Bronchial epithelial cell (primary cell): ENCODE data around the gene SLC33A1. TPM values are rescaled to one million over a fixed set of nuclear protein-coding genes. Genes with fewer than 3 reads are reported as not detected.

ENCODE experiments used
- DNase-seq: peaks from one replicate; pipeline ENCODE4 v3.0.0-alpha.2; 2010; ENCODE audit warnings: low read depth
- FAIRE-seq: peaks from 2 replicates; lab custom pipeline; 2011; peaks lifted over from hg19 to GRCh38; lab: Jason Lieb, UNC
- H3K27me3 ChIP-seq: 2 replicates; pipeline ENCODE4 v1.5.1; 2011; ENCODE audit warnings: low read length; ENCODE audit not compliant: control insufficient read depth, insufficient read depth
- H3K36me3 ChIP-seq: 2 replicates; pipeline ENCODE4 v1.5.1; 2011; ENCODE audit warnings: low read length; ENCODE audit not compliant: control insufficient read depth, insufficient read depth
- H3K4me3 ChIP-seq: 2 replicates; pipeline ENCODE4 v1.5.1; 2011; ENCODE audit warnings: mild to moderate bottlenecking, low read depth, low read length, control low read depth
- CTCF ChIP-seq: IDR thresholded peaks from 2 replicates; pipeline ENCODE4 v1.5.1; 2011; ENCODE audit warnings: mild to moderate bottlenecking, moderate library complexity, low read length, control low read depth, inconsistent platforms; ENCODE audit not compliant: insufficient read depth, severe bottlenecking
- total RNA-seq: library from RNA; depleted of rRNA; stranded (reverse); fragments of >200 nt; gene quantifications from 2 replicates; pipeline ENCODE4 v1.2.1, GENCODE V29; 2014

The SLC33A1 gene
- total RNA-seq, 1 donor from 2014 or later, result 67.7 TPM

GRCh38 chr3:155876503-155876902 lies 22.3 kb upstream of the SLC33A1 start:
- FAIRE-seq, result no peak
- H3K36me3 ChIP-seq, result no peaks in the 10 kb centered on the region
- no peak for TF ChIP-seq CTCF
- no peak for DNase-seq
- H3K4me3 ChIP-seq, result no peak overlapping the region
- H3K27me3 ChIP-seq, result no peaks in the 10 kb centered on the region

GRCh38 chr3:155876037-155876436 lies 21.8 kb upstream of the SLC33A1 start:
- Histone ChIP-seq H3K27me3 (no peaks in the 10 kb centered on the region), H3K4me3 (no peak overlapping the region), H3K36me3 (no peaks in the 10 kb centered on the region)
- TF ChIP-seq CTCF, result no peak
- DNase-seq, result no peak
- FAIRE-seq, result no peak

GRCh38 chr3:155872904-155873646 lies 18.8 kb upstream of the SLC33A1 start:
- no peaks in the 10 kb centered on the region for H3K27me3 ChIP-seq
- no peaks in the 10 kb centered on the region for H3K36me3 ChIP-seq
- FAIRE-seq, result no peak
- H3K4me3 ChIP-seq, result no peak overlapping the region
- no peak for TF ChIP-seq CTCF
- no peak for DNase-seq

GRCh38 chr3:155871746-155872158 lies 17.5 kb upstream of the SLC33A1 start:
- no peaks in the 10 kb centered on the region for H3K27me3 ChIP-seq
- no peak for TF ChIP-seq CTCF
- H3K36me3 ChIP-seq, result no peaks in the 10 kb centered on the region
- peak overlapping the region; percentile 99 for H3K4me3 ChIP-seq
- FAIRE-seq (no peak), DNase-seq (peak; percentile 43)

GRCh38 chr3:155870945-155871745 lies 16.9 kb upstream of the SLC33A1 start:
- DNase-seq (no peak), FAIRE-seq (no peak)
- Histone ChIP-seq H3K27me3 (no peaks in the 10 kb centered on the region), H3K36me3 (no peaks in the 10 kb centered on the region), H3K4me3 (peak overlapping the region; percentile 99)
- TF ChIP-seq CTCF, result no peak
